HepG2 (cell line): ENCODE measurements around the gene EBPL.

ENCODE experiments used
- EP300 ChIP-seq, 3 experiments: sonication (generic) in 1 of 3; formaldehyde crosslinking in 1 of 3; IDR thresholded peaks; 2 replicates each; pipeline versions ENCODE4 v1.5.1 to v1.6.1; 2011 to 2020; ENCODE audit warnings: low read depth in 2 of 3, low read length in 2 of 3, borderline replicate concordance in 1 of 3, improper control_type of control experiment in 1 of 3, mild to moderate bottlenecking in 1 of 3, missing genetic modification reagents in 1 of 3, moderate library complexity in 1 of 3
- NR3C1 ChIP-seq: sonication (generic); formaldehyde crosslinking; IDR thresholded peaks from 2 replicates; pipeline ENCODE4 v1.4.0; 2020; ENCODE audit warnings: missing genetic modification reagents
- RAD21 ChIP-seq: fragments of 450-650 bp; formaldehyde crosslinking; IDR thresholded peaks from 2 replicates; pipeline ENCODE4 v1.5.0; 2020; ENCODE audit warnings: mild to moderate bottlenecking
- RFXAP ChIP-seq: sonication (generic); formaldehyde crosslinking; IDR thresholded peaks from 2 replicates; pipeline ENCODE4 v1.4.0; 2020; ENCODE audit warnings: missing genetic modification reagents, borderline replicate concordance
- TF ChIP-seq, protein P1 (sequence below): sonication (generic); formaldehyde crosslinking; IDR thresholded peaks from 2 replicates; pipeline ENCODE4 v1.5.0; 2020; ENCODE audit warnings: mild to moderate bottlenecking, missing genetic modification reagents, moderate library complexity

DNA sequence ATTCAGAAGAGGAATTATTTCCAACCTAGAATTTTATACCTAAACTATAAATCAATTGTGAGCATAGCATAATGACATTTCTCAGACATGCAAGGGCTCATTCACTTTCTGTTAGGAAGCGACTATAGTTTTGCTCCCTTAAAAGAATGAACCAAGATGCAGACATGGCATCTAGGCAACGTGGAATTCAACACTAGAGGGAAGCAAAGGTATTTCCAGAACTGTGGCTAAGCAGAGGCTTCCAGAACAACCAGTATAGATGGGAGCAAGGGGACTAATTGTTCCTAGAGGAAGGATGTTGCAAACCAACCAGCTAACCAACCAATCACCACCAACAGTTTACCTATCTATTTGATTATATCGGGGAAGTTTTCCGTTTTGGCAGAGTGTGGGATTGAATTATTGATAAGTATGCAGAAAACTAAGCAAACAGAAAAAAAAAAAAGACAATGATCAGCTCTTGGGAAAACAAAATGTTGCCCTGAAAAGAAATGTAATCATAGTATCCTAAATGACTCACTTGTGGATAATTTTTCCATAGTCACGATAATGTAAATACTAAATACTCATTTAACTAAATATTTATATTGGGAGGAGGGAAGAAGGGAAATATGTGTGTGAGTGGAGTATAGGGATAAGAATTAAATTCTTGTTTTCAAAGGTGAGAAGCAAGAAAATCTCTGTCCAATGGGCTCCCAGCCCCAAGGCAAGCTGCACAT lies 41.9 kb downstream of the EBPL start:
- TF ChIP-seq, protein P1, sequence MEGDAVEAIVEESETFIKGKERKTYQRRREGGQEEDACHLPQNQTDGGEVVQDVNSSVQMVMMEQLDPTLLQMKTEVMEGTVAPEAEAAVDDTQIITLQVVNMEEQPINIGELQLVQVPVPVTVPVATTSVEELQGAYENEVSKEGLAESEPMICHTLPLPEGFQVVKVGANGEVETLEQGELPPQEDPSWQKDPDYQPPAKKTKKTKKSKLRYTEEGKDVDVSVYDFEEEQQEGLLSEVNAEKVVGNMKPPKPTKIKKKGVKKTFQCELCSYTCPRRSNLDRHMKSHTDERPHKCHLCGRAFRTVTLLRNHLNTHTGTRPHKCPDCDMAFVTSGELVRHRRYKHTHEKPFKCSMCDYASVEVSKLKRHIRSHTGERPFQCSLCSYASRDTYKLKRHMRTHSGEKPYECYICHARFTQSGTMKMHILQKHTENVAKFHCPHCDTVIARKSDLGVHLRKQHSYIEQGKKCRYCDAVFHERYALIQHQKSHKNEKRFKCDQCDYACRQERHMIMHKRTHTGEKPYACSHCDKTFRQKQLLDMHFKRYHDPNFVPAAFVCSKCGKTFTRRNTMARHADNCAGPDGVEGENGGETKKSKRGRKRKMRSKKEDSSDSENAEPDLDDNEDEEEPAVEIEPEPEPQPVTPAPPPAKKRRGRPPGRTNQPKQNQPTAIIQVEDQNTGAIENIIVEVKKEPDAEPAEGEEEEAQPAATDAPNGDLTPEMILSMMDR (CRISPR knock-in tag): peak; percentile 69
- no peak for TF ChIP-seq NR3C1 (CRISPR knock-in tag)
- TF ChIP-seq EP300 (IDR thresholded peaks at IDR 0.05; ENCODE audit: low read depth in 2 of 2, low read length in 2 of 2): no peak
- no peak for TF ChIP-seq EP300 (CRISPR knock-in tag; IDR thresholded peaks at IDR 0.05; ENCODE audit: borderline replicate concordance)
- TF ChIP-seq RAD21: no peak
- TF ChIP-seq RFXAP (CRISPR knock-in tag): no peak
